Mucosa of stomach (tissue), 1 donor: Measurements from ENCODE around the gene CANT1.
"Not testable (repeated sequence)": the region's sequence is repeated elsewhere in the genome, so short reads cannot be mapped to it uniquely, and the experiment has no call there.

Experiments
- H3K27me3 ChIP-seq: one replicate; pipeline ENCODE4 v1.7.0; 2013; ENCODE audit warnings: mild to moderate bottlenecking, low read length; ENCODE audit not compliant: control insufficient read depth, insufficient read depth
- H3K36me3 ChIP-seq: one replicate; pipeline ENCODE4 v1.7.0; 2013; ENCODE audit warnings: low read length; ENCODE audit not compliant: control insufficient read depth, insufficient read depth
- H3K4me1 ChIP-seq: one replicate; pipeline ENCODE4 v1.7.0; 2013; ENCODE audit warnings: mild to moderate bottlenecking, low read length; ENCODE audit not compliant: control insufficient read depth, insufficient read depth
- H3K4me3 ChIP-seq: one replicate; pipeline ENCODE4 v1.7.0; 2013; ENCODE audit warnings: low read length
- H3K9ac ChIP-seq: one replicate; pipeline ENCODE4 v1.7.0; 2013; ENCODE audit warnings: mild to moderate bottlenecking, low read length, moderate library complexity
- H3K9me3 ChIP-seq: one replicate; pipeline ENCODE4 v1.7.0; 2013; ENCODE audit warnings: mild to moderate bottlenecking, low read length, moderate library complexity; ENCODE audit not compliant: control insufficient read depth
- donor health status: Pancreatic carcinoma.

CANT1 gene

GRCh38 chr17:79023180-79023705 is 13.7 kb upstream of the CANT1 start:
- H3K9me3 ChIP-seq = no peaks in the 10 kb centered on the region
- H3K36me3 ChIP-seq = no peaks in the 10 kb centered on the region
- peaks cover 77% of the 10 kb centered on the region for H3K4me1 ChIP-seq
- peaks cover 34% of the 10 kb centered on the region for H3K27me3 ChIP-seq
- H3K4me3 ChIP-seq = no peak overlapping the region
- no peak overlapping the region for H3K9ac ChIP-seq

- H3K9me3 ChIP-seq = no peaks in the 10 kb centered on the region
- H3K36me3 ChIP-seq = no peaks in the 10 kb centered on the region
- no peak overlapping the region for H3K4me3 ChIP-seq
- peaks cover 27% of the 10 kb centered on the region for H3K27me3 ChIP-seq
- H3K9ac ChIP-seq = no peak overlapping the region
- peaks cover 70% of the 10 kb centered on the region for H3K4me1 ChIP-seq
Measured at GRCh38 chr17:79022507-79022991, 13.0 kb upstream of the CANT1 start.

- peaks cover 64% of the 10 kb centered on the region for H3K4me1 ChIP-seq
- not testable (repeated sequence) for H3K9me3 ChIP-seq, H3K4me3 ChIP-seq, H3K36me3 ChIP-seq, H3K9ac ChIP-seq
- peaks cover 22% of the 10 kb centered on the region for H3K27me3 ChIP-seq
Measured at GRCh38 chr17:79021929-79022328, 12.4 kb upstream of the CANT1 start.

DNA sequence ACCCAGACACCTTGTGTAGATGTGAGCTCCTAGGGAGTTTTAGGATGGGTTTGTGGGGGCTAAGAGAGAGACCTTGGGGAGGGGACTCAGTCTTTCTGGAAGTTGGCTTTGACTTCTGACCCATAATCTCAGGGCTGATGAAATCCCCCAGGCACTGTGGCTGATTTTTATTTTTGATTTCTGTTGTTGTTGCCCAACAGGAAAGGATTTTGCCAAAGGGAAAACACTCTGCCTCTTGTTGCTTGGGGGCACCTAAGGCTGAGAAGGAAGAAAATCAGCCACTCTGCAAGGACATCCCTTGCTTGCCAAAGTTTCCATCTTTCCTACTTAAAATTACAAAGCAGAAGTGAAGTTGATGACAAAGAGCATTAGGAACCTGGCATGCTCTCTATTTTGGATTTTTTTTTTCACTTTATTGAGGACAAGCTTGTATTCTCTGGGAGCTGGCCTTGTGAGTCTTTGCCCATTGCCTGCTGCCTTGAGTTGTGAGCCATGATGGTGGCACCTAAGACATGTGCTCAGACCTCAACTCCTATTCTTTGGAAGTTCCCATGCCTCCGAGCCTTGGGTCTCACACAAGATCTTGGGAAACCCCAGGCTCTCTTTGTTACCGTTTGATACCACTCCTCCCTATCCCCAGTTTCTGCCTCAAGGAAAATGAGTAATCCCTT is 11.2 kb upstream of the CANT1 start:
- H3K9ac ChIP-seq = no peak overlapping the region
- peaks cover 55% of the 10 kb centered on the region for H3K4me1 ChIP-seq
- no peaks in the 10 kb centered on the region for H3K36me3 ChIP-seq
- H3K27me3 ChIP-seq = peaks cover 22% of the 10 kb centered on the region
- no peaks in the 10 kb centered on the region for H3K9me3 ChIP-seq
- no peak overlapping the region for H3K4me3 ChIP-seq

GRCh38 chr17:79019632-79020584 is 10.3 kb upstream of the CANT1 start:
- Histone ChIP-seq H3K4me1 (peaks cover 50% of the 10 kb centered on the region), H3K9ac (no peak overlapping the region), H3K36me3 (no peaks in the 10 kb centered on the region), H3K4me3 (no peak overlapping the region), H3K27me3 (peaks cover 17% of the 10 kb centered on the region), H3K9me3 (no peaks in the 10 kb centered on the region)

GRCh38 chr17:79019261-79019631 is 9.7 kb upstream of the CANT1 start:
- peaks cover 45% of the 10 kb centered on the region for H3K4me1 ChIP-seq
- no peaks in the 10 kb centered on the region for H3K9me3 ChIP-seq
- no peak overlapping the region for H3K9ac ChIP-seq
- H3K36me3 ChIP-seq = no peaks in the 10 kb centered on the region
- H3K4me3 ChIP-seq = no peak overlapping the region
- peaks cover 10% of the 10 kb centered on the region for H3K27me3 ChIP-seq

- H3K4me3 ChIP-seq = no peak overlapping the region
- H3K27me3 ChIP-seq = peaks cover under 1% of the 10 kb centered on the region
- no peaks in the 10 kb centered on the region for H3K9me3 ChIP-seq
- H3K36me3 ChIP-seq = no peaks in the 10 kb centered on the region
- H3K4me1 ChIP-seq = peaks cover 38% of the 10 kb centered on the region
- no peak overlapping the region for H3K9ac ChIP-seq
Measured at GRCh38 chr17:79018370-79018695, 8.8 kb upstream of the CANT1 start.

- Histone ChIP-seq H3K9me3 (no peaks in the 10 kb centered on the region), H3K4me3 (no peak overlapping the region), H3K27me3 (no peaks in the 10 kb centered on the region), H3K4me1 (peaks cover 32% of the 10 kb centered on the region), H3K9ac (no peak overlapping the region), H3K36me3 (no peaks in the 10 kb centered on the region)
Measured at GRCh38 chr17:79017546-79018369, 8.2 kb upstream of the CANT1 start.

DNA sequence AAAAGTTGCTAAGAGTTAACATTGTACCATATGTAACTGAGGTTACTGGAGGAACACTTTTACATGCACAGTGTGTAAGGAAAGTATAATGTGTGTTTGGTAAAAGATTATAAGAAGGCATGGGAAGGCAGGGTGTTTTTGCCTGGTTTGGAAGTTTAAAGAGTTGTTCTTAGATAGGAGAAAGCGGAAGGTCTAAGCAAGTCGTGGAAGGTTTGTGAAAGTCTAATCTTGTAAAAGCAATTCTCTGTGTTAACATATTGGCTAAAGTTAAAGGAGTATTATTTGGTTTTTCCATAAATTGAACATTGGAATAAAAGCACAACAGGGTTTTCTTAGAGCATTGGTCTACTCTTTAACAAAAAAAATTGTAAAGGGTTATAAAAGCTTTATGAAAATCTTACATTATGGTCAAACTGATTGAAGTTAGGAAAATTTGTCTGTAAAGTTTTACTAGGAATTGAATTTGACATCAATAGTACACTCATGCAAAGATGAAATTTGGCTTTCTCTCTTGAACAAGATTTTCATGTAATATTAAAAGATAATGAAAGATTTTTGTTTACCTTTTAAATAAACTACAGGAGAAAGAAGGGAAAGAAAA is 4.7 kb upstream of the CANT1 start:
- Histone ChIP-seq H3K9me3 (no peaks in the 10 kb centered on the region), H3K36me3 (no peaks in the 10 kb centered on the region), H3K27me3 (no peaks in the 10 kb centered on the region), H3K4me3 (no peak overlapping the region), H3K9ac (no peak overlapping the region), H3K4me1 (peaks cover 12% of the 10 kb centered on the region)

GRCh38 chr17:79012563-79013134 is 3.1 kb upstream of the CANT1 start:
- Histone ChIP-seq H3K36me3 (no peaks in the 10 kb centered on the region), H3K4me1 (peaks cover 19% of the 10 kb centered on the region), H3K9ac (no peak overlapping the region), H3K27me3 (no peaks in the 10 kb centered on the region), H3K9me3 (no peaks in the 10 kb centered on the region), H3K4me3 (no peak overlapping the region)

DNA sequence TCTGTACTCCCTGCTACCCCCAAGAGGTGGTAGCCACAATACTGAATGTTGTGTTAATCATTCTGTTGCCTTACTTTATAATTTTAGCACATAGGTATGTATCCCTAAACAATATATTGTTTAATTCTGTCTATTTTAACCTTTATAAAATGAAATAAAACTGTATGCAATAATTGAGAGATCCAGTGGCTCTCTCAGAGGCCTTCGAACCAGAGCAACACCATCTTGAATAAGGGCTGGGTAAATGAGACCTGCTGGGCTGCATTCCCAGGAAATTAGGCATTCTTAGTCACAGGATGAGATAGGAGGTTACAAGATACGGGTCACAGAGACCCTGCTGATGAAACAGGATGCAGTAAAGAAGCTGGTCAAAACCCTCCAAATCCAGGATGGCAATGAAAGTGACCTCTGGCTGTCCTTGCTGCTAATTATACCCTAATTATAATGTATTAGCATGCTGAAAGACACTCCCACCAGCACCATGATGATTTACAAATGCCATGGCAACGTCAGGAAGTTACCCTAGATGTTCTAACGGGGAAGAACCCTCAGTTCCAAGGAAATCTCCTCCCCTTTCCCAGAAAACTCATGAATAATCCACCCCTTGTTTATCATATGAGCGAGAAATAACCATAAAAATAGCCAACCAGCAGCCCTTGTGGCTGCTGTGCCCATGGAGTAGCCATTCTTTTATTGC is 2.0 kb upstream of the CANT1 start:
- H3K9ac ChIP-seq = no peak overlapping the region
- H3K4me3 ChIP-seq = no peak overlapping the region
- H3K4me1 ChIP-seq = peaks cover 27% of the 10 kb centered on the region
- no peaks in the 10 kb centered on the region for H3K36me3 ChIP-seq
- H3K9me3 ChIP-seq = no peaks in the 10 kb centered on the region
- H3K27me3 ChIP-seq = no peaks in the 10 kb centered on the region
